GM21526 (cell line): ENCODE measurements around the gene FSD1.
"Not testable (repeated sequence)": the region's sequence is repeated elsewhere in the genome, so short reads cannot be mapped to it uniquely, and the experiment has no call there.

Experiments used
- ATAC-seq: cut with Tn5 transposase; IDR thresholded peaks from one replicate; pipeline ENCODE4 v1.9.1; 2021; ENCODE audit warnings: moderate library complexity; ENCODE audit not compliant: unreplicated experiment, low FRiP score

Gene FSD1

DNA sequence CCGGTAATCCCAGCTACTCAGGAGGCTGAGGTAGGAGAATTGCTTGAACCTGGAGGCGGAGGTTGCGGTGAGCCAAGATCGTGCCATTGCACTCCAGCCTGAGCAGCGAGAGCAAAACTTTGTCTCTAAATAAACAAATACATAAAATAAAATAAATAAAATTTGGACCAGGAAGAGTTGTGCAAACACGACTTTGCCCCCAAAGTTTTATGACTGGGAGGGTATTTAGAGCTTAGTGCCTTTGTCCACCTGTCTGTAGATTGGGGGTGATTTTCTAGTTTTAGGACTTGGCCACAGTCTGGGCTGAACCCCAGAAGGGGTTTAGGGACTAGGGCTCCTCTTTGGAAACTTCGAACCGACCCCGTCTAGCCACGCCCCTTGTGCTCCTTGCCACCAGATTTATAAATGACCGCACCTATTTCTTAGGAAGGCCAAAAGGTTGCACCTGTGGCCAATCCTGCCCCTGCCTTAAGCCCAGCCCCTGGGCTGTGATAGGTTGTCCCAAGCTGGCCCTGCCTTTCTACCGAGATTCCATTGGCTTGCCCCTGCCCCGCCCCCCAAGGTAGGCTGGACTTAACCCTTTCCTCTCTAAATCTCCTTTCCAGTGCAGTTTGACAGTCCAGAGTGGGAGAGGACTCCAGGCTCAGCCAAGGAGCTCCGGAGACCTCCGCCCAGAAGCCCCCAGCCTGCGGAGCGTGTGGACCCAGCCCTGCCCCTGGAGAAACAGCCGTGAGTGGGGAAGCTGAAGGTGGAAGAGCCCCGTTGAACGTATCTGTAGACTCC, 20.0 kb upstream of the FSD1 start:
- no peak for ATAC-seq

DNA sequence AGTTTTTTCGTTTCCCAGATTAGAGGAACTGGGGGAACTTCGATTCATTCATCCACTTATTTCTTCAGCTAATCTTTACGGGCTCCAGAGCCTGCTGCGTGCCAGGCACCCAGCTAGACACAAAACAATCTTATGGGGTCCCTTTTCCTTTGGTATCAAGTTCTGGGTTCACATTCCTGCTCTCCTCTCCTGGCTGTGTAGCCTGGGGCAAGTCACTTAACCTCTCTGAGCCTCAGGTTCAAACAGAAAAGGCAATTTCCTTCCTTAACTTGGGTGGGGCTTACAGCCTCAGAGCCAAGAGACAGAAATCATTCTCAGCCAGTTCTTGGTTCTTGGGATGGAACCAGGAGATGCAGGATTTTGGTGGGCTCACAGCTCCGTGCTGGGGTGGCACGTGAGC, 19.4 kb upstream of the FSD1 start:
- ATAC-seq, result no peak

DNA sequence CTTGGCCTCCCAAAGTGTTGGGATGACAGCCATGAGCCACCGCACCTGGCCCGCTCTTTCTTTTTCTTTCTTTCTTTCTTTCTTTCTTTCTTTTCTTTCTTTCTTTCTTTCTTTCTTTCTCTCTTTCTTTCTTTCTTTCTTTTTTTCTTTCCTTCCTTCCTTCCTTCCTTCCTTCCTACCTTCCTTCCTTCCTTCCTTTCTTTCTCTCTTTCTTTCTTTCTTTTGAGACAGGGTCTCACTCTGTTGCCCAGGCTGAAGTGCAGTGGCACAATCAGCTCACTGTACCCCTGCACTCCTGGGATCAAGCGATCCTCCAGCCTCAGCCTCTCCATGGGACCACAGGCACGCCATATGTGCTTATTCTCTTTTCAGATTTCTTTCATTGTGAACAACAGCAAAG, 18.3 kb upstream of the FSD1 start:
- not testable (repeated sequence) for ATAC-seq

DNA sequence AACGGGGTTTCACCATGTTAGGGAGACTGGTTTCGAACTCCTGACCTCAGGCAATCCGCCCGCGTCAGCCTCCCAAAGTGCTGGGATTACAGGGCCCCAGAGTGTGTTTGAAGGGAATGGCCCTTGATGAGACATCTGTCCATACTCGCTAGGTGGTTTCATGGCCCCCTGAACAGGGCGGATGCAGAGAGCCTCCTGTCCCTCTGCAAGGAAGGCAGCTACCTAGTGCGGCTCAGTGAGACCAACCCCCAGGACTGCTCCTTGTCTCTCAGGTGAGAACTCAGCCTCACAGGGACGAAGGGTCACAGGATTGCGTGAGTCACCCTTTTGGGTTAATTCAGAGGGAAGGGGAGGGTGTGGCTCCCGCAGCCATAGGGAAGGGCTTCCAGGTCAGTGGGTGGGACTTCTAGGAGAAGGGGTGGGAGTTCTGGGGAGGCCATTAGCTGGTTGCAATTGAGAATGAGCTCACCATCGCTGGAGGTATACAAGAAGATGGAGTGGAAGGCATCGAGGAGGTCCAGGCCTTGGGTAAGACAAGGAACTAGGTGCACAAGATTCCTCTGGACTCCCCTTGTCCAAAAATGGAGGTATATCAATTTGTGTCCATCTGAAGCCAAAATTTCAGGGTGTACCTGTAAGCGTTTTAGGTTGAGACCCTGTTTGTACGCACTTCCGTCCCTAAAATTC, 16.2 kb upstream of the FSD1 start:
- no peak for ATAC-seq

DNA sequence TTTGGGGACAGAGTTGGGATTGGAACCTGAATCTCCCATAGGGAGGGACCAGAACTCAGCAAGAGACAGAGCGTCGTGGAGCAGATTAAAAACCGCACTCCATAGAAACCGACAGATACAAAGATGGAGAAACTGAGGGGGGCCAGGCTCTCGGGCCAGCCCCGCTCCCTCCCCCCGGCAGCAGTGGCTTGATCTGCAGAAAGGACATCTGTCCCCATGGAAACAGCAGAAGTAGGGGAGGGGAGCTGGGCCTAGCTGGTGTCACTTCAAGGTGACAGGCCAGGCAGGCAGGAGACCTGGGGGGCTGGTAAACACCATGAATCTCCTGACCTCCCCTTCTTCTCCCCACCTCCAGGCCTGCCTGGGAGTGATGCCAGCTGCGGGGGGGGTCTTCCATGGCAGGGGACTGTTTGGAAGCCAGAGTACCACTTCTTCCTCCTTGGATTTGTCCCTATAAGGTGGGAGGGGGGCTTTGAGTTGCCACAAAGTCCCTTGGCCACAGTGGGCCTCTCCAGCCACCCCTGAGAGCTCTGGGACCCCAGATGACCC, 13.1 kb upstream of the FSD1 start:
- no peak for ATAC-seq

DNA sequence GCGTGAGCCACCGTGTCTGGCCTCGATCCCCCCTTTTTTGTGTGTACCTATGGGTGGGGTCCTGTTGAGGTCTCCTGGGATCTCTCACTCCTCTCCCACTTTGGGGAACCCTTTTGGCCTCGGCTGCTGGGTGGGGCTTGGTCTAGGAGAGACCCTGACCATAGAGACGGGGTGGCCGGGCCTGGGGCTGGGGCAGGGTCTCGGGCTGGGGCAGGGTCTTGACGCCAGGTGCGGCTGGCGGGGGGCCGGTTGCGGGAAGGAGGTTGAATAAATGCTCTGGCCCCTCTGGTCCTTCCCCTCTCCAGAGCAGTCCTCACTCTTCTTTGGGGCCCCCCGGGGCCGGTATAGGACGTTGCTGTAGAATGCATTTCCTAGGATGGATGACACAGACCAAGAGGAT, 11.9 kb upstream of the FSD1 start:
- ATAC-seq, result no peak

DNA sequence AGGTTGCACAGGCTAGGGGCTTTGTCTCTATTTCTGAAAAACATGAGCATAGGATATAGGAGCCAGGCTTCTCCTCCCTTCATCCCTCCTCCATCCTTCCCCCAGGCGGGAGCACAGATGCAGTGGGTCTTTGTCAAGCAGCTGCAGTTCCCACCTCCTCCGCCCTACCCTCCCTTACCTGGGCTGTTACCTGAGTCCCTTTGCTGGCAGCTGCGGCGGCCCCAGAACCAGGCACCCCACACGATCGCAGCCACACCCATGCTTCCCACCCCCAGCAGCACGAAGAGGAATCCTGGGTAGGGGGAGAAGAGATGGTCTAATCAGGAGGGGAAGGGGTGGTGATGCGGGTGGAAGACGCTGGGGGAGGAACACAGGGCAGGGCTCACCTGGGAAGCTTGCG, 10.0 kb upstream of the FSD1 start:
- ATAC-seq, result no peak

DNA sequence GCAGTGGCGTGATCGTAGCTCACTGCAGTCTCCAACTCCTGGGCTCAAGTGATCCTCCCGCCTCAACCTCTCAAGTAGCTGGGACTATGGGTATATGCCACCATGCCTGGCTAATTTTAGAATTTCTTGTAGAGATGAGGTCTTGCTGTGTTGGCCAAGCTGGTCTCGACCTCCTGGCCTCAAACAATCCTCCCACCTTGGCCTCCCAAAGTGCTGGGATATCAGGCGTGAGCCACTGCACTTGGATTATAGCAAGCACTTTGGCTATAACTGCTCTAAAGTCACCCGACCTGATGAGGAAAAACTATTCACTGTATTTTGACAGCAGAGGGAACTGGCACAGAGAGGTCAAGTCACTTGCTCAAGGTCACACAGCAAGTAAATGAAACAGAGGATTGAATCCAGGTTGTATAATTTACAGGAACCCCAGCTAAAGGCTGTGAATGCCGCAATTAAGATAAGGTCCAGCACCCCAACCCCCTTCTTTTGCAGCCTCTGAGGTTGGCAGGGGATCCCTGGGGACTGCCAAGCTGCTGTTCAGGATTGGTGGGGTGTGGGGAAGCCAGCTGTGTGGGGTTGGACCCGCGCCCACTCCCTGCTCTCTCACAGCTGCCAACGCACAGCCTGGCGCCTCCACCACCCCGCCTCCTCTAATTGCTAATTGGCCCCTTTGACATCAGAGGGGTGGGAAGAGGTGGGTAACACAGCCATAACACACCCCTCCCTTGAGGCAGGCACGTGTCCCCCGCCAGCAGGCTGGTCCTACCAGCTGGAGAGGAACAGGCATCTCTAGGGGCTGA, 8.2 kb upstream of the FSD1 start:
- ATAC-seq, result no peak

DNA sequence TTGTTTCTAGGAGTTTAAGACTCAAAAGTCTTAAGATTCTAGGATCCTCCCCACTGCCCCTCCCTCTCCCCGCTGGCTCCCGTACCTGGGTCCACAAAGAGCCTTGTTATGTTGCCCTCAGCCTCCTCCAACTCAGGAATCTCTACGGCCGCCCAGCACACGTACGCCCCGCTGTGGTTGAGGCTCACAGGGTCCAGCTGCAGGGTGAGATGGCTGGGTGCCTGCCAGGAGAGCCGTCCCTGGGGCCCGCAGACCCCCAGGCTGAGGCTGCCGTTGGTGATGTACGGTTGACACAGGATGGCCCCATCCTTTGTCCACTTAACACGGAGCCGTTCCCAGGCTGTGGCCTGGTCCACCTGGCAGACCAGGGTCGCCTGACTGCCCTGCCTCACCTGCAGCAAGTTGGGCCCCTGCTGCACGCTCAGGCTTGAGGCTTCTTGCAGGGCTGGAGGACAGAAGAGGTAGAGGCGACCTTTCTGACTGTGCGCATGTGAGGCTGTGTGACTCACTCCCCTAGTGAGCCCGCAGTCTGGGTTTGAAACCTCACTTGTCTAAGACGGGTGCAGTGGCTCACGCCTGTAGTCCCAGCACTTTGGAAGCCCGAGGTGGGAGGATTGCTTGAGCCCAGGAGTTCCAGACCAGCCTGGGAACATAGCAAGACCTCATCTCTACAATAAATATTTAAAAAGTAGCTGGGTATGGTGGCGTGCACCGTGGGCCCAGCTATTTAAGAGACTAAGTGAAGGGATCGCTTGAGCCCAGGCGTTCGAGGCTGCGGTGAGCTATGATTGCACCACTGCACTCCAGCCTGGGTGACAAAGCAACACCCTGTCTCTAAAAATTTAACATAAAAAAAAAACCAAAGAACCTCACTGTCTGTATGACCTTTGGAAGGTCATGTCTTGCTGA, 6.2 kb upstream of the FSD1 start:
- no peak for ATAC-seq

DNA sequence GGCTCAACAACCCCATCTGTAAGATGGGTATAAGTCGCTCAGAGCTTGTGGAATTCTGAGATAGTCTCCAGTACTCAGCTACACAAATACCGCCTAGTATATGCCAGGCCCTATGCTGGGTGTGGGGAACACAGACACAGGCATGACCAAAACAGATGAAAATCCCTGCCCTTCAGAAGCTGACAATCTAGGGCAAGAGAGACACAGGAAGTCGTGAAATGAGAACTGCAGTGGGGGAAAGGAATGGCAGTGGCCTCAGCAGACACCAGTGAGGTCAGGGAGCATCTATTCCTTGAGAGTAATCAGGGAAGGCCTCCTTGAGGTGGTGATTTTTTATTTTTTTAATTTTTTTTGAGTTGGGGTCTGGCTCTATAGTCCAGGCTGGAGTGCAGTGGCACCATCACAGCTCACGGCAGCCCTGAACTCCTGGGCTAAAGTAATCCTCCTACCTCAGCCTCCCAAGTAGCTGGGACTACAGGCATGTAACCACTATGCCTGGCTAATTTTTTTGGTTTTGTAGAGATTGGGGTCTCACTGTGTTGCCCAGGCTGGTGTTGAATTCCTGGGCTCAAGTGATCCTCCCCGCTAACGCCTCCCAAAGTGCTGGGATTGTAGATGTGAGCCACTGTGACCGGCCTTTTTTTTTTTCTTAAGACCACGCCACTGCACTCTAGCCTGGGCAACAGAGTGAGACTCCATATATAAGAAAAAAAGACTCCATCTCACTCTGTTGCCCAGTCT, 5.4 kb upstream of the FSD1 start:
- ATAC-seq, result no peak

DNA sequence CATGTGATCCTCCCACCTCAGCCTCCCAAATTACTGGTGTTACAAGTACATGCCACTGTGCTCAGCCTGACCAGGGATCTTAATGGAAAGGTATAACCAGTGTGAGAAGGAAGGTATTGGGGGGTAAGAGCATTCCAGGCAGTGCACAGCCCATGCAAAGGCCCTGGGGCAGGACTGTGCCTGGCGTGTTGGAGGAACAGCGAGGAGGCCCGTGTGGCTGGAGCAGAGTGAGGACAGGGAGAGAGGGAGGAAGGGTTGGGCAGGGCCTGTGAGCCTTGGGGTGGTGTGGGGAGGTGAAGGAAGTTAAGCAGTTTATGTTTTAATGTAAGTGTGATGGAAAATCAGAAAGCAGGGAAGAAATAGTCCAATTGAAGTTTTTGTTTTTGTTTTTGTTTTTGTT, 3.8 kb upstream of the FSD1 start:
- no peak for ATAC-seq

DNA sequence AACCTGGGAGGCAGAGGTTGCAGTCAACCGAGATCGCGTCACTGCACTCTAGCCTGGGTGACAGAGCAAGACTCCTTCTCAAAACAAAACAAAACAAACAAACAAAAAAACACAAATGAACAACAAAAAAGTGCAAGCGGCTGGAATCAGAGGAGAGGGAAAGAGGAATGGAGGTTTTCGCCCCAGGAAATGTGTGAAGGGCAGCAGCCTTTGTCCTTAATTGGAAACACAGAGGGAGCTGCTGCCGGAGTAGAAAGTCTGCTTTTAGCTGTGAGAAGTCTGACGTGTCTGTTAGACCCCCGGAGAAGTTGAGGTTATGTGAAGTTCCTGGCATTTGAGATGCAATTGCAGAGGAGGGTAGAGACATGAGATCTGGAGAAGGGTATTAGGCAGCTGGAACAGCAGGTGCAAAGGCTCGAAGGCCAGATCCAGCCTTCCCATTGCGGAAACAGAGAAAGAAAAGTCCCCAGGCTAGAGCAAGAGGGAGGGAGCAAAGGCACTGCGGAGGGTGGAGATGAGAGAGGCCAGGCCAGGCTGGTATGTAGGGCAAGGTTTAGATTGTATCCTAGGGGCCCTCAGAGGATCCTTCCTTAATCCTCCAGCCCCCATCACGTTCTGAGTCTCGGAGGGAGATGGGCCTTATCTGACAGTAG, 2.7 kb upstream of the FSD1 start:
- ATAC-seq, result no peak

DNA sequence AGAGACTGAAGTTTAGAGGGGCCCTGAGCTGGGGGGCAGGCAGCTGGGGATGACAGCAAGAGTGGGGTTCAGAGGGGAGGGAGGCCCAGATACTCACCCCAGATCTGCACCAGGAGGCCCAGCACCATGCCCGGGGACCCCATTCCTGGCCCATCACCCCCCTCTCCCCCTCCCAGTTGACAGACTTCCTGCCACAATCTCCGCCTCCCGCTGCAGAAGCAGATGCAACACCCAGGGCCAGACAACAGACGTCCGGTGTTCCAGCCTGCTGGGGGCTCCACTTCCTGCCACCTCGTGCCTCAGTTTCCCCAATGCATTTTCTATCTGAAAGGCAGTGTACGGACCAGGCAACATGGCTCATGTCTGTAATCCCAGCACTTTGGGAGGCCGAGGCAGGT, 2.2 kb upstream of the FSD1 start, which contains the start of gene TMIGD2:
Gene TMIGD2 (minus strand): TSS at position 147 of the 398 bp plus-strand sequence. CDS start 4 bp downstream, at position 143.
- ATAC-seq, result no peak

DNA sequence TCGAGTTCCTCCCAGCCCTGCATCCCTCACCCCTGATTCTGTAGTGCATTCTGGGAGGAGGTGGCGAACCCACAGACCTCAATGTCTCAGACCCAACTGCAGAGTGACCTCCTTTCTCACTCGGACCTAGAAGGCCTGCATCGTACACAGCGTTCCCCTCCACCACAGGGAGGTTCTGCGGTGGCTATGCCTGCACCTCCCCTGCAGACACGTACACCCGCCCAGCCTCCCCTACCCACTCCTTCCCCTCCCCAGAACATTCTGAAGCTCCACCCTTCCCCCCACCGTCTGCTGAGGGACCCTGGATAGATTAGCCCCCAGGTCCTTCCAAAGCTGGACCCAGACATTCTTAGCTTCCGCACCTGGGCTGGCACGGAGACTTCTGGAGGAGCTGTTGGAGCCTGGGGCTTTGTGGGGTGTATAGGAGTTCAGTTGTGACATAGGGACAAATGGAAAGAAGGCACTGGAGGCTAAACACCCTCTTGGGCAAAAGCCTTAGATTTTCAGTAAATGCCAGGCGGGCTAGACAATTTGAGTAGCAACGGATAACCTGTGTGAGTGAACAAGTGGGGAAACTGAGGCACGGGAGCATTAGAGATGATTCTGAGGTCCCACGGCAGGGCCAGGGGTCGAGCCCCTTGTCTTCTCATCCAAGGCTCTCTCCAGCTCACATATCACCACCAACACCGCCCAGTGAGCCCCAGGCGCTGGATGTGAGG, 420 bp upstream of the FSD1 start:
- no peak for ATAC-seq

DNA sequence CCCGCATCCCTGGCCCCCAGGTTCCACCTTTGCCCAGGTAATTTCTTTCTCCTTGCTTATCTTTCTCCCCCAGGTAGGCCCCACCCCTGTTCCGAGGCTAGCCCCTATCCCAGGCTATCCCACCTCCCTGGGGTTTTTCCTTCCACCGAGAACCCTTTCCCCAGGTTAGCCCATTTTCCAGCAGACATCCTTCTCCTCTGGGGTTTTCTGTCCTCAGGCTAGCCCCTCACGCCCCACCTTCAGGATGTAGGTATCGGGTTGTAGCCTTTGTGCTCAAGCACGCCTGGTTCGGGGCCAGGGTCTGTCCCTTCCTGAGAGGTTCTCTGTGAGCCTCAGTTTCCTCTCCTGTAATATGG, 837 bp downstream of the FSD1 start:
- no peak for ATAC-seq

DNA sequence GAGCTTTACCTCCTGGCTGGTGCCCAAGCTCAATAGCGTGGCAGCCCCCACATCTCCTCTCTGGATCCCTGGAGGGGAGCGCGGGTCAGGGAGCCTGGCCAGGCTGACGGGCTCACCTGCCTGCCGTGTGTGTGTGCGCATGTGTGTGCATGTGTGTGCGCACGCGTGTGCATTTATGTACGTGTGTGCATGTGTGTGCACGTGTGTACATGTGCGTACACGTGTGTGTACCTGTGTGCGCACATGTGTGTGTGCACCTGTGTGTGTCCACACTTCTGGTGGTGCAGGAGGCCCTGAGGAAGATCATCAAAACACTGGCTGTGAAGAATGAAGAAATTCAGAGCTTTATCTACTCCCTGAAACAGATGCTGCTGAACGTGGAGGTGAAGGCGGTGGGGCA, 1.3 kb downstream of the FSD1 start:
- ATAC-seq, result no peak

DNA sequence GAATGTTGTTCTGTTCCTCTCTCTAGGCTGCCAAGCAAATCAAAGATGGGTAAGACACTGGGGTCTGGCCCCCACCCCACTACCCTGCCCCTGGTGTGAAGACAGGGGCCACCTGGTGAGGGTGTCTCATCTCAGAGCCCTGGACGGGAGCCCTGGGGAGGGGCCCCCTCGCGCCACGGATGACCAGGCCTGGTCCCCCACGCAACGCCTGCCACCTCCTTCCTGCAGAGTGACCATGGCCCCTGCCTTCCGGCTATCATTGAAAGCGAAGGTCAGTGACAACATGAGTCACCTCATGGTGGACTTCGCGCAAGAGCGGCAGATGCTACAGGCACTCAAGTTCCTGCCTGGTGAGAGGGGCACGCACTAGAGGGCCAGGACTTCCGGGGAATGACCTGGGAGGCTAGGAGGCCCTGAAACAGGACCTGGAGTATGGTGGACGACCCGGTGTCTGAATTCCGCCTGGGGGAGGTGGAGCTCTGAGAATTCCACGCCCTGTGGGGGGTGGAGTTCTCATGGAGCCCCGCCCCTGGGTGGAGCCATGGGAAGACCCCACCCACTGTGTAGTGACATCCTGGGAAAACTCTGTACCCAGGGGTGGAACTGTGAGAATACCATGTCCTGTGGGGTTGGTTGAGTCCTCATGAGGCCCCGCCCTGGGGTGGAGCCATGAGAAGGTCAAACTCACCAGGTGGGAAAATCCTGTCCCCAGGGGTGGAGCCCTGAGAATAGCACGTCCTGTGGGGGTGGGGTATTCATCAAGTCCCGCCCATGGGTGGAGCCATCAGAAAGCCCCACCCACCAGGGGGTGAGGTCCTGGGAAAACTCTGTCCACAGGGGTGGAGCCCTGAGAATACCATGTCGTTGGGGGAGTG, 6.1 kb downstream of the FSD1 start:
- ATAC-seq, result no peak
